Eye (tissue), 1 donor: ENCODE data around the gene KCNIP4.

Experiments
- DNase-seq: peaks from one replicate; pipeline ENCODE4 v3.0.0-alpha.2; 2015

The KCNIP4 gene

DNA sequence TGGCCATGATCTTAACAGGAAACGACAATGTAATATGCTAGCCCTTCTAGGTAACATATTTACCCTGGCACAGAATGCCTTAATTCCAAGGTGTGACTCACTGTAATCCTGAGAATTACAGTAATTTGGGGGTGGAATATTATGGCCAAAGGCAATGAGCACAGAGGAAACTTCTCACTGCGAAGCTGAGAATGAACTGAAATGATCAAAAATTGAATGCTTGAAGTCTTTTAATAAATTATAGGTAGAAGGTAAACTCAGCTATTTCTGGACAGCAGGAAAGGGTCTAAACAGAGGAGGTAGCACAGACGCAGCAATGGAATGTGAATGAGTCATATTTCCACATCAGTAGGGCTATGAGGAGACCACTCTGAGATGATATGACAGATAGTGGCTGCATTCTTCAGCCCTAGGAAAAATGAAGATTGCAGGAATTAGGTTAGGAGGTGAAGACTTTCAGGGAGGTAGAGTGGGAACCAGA is 935.7 kb downstream of the KCNIP4 start:
- DNase-seq = no peak

DNA sequence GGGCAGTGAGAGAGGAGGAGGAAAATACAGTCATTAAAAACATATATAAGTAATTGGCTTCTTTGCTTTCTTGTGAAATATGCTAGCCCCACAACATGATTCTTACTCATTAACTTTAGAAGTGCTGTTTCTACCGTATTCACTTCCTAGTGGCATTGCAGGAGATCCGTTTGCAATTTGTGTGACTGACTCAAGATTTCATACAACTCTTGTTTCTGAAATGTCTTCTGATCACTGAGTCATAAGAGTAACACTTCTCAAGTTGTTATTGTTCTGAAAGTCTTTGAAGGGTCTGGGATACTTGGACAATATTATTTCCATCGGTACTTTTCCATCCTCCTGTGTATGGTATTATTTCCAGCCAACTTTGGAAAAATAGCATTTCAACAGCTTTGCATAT is 937.5 kb downstream of the KCNIP4 start:
- DNase-seq = no peak

DNA sequence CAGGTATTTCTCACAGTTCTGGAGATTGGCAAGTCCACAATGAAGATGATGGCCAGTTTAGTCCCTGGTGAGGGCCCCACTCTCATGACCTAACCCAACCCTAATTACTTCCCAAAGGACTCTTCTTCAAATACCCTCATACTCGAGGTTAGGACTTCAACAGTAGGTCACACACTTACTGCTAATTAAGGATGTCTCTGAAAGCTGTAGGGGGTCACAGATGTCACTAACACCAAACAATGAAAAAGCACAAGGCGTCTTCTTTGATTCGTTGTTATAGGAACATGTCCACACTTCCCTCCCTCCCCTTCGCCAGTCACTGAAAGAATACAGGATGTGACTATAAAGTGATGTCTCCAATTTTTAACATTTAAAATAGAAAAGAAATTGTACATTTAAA is 938.6 kb downstream of the KCNIP4 start:
- DNase-seq = peak; percentile 71

DNA sequence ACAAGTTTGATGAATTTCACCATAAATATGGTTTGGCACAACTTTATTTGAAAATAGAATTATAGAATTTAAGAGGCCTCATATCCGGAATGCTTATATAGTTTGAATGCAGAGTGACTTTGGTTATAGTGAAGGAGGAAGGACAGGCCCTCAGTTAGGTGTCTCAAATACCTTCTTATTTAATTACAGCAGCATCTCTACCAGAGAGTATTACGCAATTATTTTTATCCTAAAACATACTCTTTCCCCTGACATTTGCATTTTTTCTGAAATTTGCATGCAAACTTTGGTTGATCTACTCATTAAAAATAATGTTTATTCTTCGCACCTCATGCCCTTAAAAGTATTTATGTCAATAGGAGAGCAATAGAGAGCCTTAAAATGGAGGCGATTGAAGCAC is 942.9 kb downstream of the KCNIP4 start:
- no peak for DNase-seq

DNA sequence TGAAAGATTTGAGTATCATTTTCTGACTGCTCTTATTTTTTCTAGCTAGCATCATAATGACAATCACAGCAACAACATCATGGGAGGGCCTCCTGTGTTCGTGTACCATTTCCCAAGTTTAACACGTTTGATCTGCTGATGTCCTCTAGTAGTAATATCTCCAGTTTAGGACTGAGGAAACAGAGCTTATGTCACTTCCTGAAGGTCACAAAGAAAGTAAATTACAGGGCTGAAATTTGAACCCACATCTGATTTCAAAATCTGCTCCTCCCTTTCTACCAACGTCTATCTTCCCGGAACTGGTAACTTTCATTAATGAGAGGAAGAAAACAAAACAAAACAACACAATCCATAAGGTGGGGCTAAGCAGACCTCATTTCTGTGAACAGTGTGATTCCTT is 945.6 kb downstream of the KCNIP4 start:
- DNase-seq = no peak

DNA sequence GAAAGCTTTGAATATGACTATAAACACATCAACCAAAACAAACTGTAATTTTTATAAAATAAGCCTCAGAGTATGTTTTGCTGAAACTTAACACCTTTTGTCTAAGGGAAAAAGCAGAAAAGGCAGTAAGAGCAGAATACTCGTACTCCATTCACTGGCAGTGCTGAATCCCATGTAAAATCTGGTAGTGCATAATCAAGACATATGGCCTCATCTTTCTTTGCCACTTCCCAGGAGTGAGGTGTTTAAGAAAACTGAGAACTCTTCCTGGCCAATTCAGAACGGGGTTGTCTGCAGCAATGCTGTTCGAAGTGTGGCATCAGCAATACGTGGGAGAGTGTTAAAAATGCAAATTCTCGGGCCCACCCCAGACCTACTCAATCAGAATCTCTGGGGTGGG is 946.3 kb downstream of the KCNIP4 start:
- no peak for DNase-seq

DNA sequence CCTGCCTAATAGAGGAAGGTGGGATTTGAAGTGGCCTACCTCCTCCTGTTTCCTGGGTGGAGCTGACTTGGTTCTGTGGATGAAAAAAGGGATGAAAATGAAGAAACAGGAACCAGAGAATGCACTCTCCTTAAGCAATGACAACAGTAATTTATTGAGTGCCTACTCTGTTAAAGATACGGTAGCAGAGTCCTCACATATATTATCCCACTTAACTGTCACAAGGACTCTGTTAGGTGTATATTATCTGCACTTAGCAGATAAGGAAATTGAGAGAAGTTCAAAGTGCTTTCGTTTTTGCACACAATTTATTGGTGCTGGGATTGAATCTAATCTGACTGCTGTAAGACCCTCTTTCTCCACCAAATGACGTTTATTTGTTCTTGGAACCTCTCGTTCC is 947.1 kb downstream of the KCNIP4 start:
- DNase-seq = no peak

DNA sequence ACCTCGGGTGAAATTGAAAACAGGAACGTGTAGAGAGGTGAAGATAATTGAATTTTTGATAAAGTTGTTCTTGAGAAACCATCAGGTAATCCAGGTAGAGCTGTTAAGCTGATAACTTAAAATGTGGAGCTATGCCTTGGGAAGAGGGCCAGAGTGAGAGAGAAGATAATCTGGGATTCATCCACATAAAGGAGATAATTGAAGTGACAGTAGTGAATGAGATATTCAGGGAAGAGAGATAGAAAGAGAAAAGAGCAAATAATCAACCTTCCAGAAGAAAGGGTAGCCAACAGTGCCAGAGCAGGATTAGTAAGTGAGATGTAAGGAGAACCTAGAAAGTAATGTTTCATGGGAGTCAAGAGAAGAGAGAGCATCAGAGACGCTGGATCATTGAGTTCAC is 950.7 kb downstream of the KCNIP4 start:
- no peak for DNase-seq

DNA sequence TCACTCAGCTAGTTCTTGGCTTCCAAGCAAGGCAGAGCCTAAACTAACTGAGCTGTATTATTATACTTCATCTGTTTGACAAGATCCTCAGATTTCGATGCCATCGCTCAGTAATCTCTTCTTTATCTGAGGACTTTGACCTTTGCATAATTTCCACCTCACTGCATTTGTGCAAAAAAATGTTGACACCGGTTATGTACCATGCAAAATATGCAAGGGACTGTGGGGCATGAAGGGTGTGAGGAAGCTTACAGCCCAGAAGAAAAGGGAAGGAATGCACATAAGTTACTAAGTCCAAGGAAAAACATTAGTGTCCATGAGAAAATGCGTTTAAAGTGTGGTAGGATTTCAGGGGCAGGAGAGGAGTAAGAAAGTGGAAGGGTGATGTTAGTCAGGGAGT is 953.0 kb downstream of the KCNIP4 start:
- no peak for DNase-seq

DNA sequence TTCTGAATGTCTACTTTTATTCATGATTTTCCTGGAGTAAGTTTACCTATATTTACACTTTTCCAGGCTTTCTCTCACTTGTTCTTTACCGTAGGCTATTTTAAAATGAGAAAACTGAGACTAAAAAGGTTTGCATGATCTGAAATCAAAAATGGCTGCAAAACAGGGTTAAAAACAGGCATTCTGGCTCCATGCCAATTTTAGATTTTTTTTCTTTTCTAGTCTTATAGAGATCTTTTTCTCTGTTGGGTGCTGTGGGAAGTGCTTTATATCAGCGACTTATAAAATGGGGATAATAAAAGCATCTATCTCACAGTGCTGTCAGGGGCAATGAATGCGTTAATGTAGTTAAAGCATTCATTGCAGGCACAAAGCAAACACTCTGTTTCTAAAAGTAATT is 953.6 kb downstream of the KCNIP4 start:
- DNase-seq = no peak

DNA sequence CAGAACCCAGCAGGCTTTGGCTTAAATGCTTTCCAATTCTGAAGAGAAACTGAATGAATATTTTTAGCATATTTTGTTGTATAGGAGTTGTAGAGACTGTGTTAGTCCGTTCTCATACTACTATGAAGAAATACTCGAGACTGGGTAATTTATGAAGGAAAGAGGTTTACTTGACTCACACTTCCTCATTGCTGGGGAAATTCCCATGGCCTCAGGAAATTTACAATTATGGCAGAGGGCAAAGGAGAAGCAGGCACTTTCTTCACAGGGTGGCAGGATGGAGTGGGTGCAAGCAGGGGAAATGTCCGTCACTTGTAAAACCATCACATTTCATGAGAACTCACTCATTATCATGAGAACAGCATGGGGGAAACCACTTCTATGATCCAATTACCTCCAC is 956.6 kb downstream of the KCNIP4 start:
- DNase-seq = no peak

DNA sequence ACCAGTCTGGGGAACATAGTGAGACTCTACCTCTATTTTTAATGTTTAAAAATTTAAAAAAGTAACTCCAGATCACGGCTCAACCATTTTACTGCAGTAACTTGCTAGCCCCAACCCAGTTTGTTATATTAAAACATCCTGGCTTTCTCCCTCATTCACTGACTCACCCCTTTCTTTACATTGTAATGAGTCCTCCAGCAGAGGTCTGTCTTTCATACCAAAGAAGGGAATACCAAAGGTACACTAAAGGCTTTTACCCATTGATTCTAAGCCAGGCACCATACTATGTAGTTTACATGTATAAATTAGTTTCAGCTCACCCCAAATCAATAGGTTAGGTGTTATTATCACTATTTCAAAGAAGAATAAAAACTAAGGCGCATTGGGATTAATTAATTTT is 961.4 kb downstream of the KCNIP4 start:
- DNase-seq = no peak

DNA sequence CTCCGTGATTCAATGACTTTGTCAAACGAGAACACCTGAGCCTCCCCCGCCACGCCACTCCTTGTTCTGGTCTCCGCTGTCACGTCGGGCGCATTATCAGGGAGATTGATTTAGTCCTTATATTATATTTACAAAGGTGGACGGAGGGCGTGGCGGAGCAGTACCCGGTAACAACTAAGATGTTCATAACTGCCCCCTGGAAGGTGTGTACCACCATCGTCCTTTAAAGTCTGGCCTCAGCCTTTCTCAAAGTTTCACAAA is 964.1 kb downstream of the KCNIP4 start:
- DNase-seq = no peak

DNA sequence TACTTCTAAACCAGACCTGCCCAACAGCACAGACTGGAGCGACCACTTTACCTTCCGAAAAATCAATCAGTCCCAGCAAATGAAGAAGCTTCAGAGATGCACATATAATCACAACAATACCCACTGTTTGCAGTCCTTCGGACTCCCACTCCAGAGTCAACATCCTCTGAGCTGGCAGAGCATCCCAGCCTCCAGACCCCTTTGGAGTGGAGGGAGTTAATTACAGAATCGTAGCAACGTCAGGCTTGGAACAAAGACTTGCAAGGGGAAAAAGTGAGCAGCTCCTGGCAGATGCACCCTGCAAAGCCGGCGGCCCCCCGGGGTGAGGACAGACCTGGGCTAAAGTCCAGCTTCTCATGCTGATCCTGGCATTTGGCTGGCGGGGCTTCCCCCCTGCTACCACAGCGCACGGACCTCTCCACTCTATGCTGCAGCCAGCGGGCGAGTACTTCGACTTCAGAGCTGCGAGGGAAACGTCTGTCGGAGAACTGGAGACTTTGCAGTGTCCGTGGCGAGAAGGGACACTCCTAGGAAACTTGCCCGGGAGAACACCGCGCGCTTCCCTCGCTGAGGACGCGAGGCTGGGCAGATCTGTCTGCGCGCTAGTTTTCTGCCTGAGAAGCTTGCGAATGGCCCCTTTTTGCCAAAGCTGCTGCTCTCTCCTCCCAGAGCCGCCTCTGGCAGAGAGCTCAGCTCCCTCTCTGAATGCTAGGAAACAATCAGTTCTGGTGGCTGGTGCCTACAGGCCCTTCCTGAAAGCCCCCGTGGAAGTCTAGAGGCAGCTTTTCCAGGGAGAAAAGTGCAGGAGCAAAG is 964.6 kb downstream of the KCNIP4 start:
- DNase-seq = peak; percentile 72

DNA sequence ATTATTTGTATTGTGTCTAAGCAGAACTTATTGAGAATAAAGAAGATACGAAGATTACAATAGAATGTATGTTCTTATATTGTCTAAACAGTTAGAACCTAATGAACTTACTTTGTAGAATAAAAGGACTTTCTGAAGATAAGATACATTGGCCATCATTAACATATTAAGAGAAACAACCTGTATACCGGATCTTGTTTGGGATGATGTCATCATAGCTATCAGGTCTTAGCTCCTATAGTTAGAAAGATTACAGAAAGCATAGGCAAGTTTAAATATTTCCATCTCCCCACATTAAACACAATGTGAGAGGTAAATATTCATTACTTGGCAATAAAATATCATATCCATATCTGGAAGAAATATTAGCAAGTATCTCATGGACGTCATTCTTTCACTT is 966.0 kb downstream of the KCNIP4 start:
- no peak for DNase-seq

DNA sequence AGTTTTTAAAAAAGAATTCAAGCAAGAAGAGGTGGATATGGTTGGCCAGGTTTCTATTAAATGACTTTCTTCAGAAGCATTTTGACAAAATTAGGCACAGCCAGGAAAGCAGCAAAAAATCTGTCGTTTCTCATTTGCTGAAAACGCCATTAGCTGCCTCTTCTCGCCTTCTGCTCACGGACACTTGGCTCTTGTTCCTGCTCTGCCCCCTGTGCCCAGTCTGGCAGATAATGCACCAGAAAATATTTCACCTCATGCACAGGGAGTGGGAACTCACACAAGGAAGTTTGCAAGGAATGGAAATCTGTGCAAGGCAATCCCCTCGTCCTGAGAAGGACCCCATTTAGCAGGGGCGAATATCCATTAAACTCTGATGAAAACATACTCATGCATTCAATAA is 988.3 kb downstream of the KCNIP4 start:
- no peak for DNase-seq

DNA sequence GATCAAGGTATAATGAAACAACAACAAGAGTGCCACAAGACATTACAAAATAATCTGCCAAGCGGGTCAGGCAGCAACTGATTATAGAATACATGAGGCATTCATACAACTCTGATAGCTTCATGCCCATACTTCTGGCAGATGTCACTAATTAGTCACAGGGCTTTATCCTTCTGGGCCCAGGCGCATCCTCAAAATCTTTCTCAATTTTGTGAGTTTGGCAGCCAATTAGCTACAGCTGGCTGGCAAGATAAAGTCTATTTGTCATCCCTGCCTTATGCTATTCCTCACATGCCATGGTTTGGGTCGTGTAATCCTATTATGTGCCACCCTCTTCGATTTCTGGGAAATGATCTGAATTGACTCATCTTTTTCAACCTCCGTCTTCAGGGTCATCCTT is 994.0 kb downstream of the KCNIP4 start:
- no peak for DNase-seq

DNA sequence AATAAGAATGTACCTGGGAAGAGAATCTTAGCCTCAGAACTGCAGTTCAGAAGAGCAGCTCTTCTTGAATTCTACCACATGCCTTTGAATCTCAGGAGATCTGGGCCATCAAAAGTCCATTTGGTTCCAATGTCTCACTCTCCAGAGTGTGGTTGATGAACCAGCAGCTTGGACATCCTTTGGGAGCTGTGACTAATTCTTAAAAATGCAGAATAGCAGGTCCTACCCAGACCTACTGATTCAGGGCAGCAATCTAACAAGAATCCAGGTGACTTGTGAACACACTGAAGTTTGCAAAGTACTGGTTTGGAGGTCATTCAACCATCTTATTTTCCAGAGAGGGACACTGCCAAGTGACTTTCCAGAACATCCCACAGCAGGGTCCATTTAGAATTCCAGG is 1003.6 kb downstream of the KCNIP4 start:
- DNase-seq = no peak

DNA sequence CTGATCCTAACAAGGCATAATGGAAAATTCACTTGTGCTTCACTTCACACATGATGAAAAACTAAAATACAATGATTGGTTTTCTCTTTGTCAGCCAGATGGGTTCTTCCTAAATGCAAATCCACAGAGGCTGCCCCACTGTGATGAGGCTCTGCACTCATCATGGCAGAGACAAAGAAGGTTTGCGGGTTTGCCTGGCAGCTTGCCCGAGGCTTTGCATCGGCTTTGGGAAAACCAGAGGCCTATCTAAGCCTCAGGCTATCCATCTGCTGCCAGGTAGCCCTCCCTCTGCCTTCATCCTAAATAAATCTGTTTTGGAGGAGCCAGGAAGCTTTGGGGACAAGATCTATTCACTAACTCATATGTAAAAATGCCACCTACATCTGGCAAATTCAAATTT is 1004.1 kb downstream of the KCNIP4 start:
- DNase-seq = no peak

DNA sequence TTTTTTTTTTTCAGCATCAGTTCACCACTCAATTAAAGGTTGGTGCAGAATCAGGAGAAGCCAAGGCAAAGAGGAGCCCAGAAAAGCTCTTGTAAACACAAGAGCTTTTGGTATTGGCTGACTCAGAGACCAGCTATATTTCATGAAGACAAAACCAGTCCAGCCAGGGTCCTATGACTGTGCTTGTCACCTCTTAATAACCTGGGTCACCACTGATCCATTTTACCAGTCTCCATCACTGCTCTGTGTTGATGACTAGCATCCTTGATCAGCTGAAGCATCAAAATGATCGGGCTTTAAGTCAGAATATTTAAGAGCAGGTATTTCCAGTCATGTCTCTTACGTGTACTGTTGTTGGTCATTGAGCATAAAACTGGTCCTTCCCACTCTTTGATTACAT is 1010.4 kb downstream of the KCNIP4 start:
- DNase-seq = no peak

DNA sequence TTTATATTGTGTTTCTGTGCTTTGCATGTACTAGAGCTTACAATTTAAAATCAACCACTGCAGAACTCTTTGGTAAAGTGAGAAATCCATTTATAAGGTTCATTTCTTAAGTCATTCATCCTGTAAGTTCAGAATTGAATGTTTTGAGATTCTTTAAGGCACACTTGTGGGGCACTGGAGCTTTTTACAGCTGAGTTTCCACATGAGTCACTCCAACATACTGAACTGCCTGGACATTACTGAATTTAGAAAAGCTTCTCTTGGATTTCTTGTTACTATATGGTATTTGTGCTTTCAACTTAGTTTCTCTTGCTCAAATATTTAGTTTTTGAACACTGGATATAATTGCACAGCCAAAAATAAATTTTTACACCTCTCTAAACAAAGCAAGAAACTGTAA is 1022.0 kb downstream of the KCNIP4 start:
- no peak for DNase-seq

DNA sequence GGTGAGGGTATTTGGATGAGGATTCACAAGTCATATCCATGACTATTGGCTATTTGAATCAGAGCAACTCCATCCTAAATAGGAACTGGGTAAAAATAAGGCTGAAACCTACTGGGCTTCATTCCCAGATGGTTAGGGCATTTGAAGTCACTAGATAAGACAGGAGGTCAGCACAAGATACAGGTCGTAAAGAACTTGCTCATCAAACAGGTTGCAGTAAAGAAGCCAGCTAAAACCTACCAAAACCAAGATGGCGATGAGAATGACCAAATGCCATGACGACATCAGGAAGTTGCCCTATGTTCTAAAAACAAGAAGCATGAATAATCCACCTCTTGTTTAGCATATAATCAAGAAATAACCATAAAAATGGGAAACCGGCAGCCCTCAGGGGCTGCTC is 1023.4 kb downstream of the KCNIP4 start:
- no peak for DNase-seq

DNA sequence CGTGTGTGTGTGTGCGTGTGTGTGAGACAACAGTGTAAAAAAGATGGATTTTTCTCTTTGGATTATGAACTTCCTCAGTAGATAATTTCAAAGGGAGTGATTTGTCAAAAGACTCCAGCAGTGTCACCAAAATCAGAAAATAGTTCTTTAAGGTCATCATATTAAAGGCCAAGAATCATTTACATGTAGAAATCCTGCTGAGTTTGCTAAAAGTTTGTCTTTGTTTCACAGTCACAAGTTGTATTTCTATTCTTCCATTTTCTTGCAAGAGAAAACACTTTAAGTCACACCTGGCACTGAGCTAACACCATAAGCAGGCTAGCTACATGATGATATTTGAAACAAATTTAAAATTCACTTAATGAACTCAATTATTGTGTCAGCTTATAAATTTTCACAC is 1025.6 kb downstream of the KCNIP4 start:
- DNase-seq = no peak

DNA sequence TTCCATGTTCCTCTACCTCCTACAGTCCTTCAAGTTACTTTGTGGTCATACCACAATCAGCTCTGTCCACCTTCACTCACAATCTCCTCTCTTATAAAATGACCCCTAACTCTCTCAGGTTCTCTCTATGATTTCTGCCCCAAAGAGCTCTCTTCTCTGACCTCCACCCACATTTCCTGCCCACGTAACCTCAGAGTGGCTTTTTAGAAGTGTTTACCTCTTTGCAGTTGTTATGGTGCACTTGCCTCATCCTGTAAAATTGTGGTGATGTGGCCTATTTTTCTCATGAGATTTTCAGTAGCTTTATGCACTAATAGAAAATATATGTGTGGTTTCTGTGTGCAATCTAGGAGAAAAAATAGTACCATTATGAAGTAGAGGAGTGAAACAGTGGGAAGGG is 1032.5 kb downstream of the KCNIP4 start:
- no peak for DNase-seq

DNA sequence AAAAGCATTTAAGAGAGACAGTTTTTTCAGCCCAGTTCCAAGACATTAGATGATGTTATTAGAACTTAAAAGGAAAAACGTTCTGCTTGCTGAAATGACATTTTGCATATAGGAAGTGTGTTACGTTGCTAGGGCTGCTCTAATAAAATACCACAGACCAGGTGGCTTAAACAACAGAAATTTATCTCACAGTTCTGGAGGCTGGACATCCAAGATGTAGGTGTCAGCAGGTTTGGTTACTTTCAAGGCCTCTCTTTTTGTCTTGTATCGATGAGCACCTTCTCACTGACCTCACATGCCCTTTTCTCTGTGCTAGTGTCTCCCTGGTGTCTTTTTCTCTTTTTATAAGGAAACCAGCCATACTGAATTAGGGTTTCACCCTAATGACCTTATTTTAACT is 1043.6 kb downstream of the KCNIP4 start:
- no peak for DNase-seq

DNA sequence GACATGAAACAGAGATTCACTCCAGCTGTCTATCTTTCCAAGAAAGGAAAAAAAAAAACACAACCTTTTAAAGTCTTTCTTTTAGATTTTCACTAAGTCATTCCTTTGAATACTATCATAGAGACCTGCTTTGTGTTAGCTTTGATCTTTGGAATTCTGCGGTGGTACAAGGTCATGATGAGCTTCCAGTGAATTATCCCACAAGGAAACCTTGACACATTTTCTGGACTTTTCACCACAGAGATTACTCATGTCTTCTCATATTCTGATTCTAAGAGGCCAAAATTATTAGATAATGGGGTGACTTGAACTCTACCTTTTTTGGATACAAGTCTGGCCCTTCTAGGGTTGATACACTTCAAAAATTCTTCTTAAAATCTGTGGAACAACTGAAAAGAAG is 1046.7 kb downstream of the KCNIP4 start:
- DNase-seq = no peak
